Activated effector memory CD4-positive, alpha-beta T cell treated with Interleukin-2 at 50 U/mL for 16 hours (primary cell): ENCODE measurements around the gene SUGP1.

Experiments
- DNase-seq: peaks from one replicate; pipeline ENCODE4 v3.0.0-alpha.2; 2020

SUGP1 gene

GRCh38 chr19:19338082-19338481 lies 17.8 kb upstream of the SUGP1 start:
- DNase-seq, result no peak

GRCh38 chr19:19337120-19337519 lies 16.8 kb upstream of the SUGP1 start:
- DNase-seq, result no peak

- no peak for DNase-seq
Measured at GRCh38 chr19:19336597-19336996, 16.3 kb upstream of the SUGP1 start.

DNA sequence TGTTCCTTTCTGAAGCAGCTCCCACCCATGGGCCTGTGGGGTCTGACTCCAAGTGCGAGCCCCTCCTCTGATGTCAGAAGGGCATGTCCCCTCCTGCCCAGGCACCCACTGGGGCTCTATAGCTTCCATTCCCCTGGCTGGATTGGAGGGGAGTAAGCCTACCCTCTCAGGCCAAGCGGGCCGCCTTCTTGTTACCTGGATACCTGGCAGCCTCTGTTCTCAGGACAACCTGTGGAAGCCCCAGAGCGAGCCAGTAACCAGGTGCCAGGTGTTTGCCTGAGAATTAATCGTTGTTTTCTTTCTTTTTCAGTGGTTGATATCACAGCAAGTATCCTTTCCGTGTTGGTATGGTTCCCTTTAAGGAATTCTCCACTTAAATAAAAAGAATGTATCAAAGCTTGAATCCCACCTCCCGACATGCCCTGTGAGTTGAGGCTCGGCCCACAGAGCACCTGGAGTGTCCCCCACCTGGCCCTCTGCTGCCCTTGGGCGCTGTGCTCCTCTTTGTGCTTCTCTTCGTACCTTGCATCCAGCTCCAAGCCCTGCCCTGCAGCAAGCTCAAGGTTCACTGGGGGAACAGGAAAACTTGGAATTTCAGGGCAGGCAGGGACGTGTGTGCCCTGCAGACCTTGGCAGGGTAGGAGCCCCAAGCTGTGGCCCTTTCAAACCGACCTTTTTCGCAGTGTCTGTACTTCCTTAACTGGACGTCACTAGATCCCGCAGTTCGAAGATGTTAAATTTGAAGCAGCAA lies 15.3 kb upstream of the SUGP1 start:
- no peak for DNase-seq

GRCh38 chr19:19334989-19335344 lies 14.7 kb upstream of the SUGP1 start:
- no peak for DNase-seq

GRCh38 chr19:19334063-19334988 lies 14.0 kb upstream of the SUGP1 start:
- no peak for DNase-seq

DNA sequence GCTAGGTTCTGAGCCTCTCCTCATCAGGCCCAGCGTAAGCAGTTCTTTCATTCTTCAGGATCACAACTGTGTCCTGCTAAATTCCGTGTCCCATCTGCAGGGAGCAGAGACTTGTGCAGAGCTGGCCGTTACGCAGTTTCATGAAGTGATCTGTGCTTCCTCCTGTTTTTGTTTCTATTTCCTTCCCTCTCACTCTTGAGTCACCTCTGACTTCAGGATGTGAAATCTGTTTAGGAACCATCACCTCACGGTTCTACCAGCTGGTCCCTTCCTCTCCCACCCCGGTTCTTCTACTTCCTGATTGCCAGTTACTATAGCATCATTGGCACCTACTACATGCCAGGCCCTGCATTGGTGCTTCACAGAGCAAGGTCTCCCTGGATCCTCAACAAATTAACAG lies 8.8 kb upstream of the SUGP1 start:
- no peak for DNase-seq

- DNase-seq, result no peak
Measured at GRCh38 chr19:19327672-19328071, 7.4 kb upstream of the SUGP1 start.

DNA sequence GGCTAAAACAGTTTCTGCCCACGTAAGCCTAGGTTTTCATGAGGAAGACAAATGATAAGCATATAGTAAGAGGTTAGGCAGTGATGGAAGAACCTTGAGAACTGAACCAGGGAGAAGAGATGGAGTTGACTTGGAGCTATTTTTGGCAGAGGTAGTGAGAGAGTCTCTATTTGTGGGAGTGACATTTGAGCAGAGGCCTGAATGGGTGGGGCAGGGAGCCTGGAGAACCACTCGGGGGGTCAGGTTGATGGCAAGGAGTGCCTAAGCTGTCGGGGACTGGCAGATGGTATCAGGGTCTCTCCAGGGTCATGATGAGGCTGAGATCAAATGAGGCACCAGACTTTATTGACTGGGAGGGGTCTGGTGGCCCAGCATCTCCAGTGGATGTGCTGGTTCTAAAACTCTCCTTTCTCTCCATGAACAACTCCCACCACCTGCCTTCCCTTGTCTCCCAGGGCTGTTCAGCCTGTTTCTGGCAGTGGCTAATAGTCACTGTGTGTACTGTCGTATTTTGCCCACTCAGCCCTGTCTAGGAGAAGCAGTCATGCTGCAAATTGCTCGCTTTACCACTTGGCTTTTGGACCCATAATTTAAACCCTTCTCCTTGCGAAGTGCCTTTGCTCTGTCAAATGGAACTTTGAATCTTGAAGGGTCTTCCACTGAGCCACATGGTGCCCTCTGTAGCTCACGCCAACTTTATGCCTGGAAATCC lies 3.9 kb upstream of the SUGP1 start:
- DNase-seq, result no peak

DNA sequence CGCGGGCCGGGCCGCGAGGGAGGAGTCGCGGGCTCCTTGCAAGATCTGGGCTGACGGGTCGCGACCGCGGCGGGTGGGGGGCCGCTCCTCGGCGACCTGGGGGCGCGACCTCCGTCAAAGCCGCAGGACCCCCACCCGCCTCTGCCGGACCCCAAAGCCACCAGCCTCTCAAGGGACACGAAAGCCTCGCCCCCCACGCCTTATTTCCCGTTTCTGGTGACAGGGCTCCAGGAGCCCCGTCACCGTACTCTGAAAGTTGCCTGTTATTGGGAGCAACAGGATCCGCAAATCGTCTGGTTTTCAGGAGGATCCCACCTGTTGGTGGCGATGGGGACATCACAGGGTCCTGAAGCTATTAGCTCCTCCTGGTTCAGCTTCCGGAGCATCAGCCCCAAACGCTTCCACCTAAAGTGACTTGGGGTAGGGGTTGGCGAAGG lies 850 bp upstream of the SUGP1 start:
- DNase-seq, result no peak

DNA sequence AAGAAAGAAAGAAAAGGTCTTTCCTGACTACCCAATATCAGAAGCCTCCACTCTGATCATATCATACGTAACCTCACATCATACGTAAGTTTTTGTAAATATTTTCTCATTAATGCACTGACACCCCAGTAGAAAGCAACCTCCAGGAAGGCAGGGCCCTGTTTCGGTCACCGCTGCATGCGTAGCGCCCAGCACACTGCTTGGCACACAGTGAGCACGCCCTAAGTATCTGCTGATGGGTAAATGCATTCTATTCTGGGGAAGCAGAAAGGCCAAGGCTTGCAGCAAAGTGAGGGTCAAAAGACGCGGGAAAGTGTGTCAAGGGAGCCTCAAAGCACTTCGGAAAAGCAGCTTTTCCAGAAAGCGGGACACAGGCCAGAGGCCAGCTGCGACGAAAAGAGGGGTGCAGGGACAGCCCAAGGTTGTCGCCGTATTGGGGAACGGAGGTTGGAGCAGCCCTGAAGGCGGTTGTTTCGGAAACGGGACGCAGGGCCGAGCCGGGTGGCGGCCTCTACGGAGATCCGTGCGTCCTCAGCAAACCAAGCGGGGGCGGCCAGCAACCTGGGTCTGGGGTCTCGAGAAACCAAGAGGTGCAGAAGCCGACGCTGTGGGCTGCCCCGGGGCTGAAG lies 463 bp downstream of the SUGP1 start:
- no peak for DNase-seq

DNA sequence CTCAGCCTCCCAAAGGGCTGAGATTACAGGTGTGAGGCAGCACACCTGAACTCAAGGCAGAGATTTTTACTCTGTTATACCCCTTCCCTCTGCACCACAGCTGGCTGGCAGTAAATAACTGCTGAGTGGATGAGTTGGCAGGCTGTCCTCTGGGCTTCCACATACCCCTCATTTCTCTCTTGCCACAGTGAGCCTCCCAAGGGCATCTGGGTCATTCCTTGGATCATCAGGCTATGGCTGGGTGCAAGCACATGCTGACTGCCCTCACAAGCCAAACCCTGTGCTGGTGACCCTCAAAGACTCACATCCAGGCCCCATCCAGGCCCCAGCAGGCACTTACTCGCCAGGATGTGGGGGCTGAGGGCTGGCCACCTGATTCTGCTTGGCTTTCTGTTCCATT lies 4.2 kb downstream of the SUGP1 start:
- no peak for DNase-seq

GRCh38 chr19:19315444-19315843 lies 4.9 kb downstream of the SUGP1 start:
- no peak for DNase-seq

DNA sequence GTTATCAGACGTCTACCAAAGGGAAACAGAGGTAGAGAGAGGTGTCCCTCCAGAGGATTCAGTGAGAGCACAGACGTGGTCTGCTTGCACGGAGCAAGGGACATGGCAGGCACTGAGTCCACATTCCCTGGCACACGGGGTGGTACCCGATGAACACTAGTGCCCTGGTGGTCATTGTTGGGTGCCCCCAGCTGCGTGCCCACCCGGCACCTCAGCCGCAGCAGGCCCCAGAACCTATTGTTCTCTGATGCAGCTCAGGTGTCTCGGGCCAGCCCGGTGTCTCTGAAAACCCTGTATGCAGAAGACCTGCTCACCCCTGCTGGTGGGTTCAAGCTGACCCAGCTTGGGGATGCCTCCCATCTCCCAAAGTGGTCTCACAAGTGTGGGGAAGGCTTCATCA lies 11.9 kb downstream of the SUGP1 start:
- no peak for DNase-seq

DNA sequence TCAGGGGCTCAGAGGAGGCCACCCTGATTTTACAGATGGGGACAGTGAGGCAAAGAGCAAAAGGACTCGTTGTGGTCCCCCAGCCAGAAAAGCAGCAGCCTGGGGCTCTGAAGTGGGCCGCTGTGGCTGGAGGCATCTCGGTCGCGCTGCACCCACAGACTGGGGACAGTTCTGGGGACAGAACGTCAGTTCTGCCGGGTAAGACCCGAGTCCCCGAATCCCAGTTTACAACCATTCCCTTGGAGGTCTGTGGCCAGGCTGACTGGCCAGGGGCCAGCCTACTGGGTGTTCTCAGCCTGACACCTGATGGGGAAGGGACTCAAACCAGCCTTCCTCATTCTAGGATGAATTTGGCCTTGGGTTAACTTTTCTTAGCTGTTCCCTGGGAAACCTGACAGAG lies 14.1 kb downstream of the SUGP1 start:
- no peak for DNase-seq

- DNase-seq, result no peak
Measured at GRCh38 chr19:19305696-19306095, 14.6 kb downstream of the SUGP1 start.

- DNase-seq, result no peak
Measured at GRCh38 chr19:19305066-19305465, 15.2 kb downstream of the SUGP1 start.

- no peak for DNase-seq
Measured at GRCh38 chr19:19304186-19304965, 15.9 kb downstream of the SUGP1 start.

- DNase-seq, result no peak
Measured at GRCh38 chr19:19303411-19303810, 16.9 kb downstream of the SUGP1 start.

GRCh38 chr19:19300613-19301012 lies 19.7 kb downstream of the SUGP1 start:
- no peak for DNase-seq

GRCh38 chr19:19297759-19298158 lies 22.6 kb downstream of the SUGP1 start:
- no peak for DNase-seq

DNA sequence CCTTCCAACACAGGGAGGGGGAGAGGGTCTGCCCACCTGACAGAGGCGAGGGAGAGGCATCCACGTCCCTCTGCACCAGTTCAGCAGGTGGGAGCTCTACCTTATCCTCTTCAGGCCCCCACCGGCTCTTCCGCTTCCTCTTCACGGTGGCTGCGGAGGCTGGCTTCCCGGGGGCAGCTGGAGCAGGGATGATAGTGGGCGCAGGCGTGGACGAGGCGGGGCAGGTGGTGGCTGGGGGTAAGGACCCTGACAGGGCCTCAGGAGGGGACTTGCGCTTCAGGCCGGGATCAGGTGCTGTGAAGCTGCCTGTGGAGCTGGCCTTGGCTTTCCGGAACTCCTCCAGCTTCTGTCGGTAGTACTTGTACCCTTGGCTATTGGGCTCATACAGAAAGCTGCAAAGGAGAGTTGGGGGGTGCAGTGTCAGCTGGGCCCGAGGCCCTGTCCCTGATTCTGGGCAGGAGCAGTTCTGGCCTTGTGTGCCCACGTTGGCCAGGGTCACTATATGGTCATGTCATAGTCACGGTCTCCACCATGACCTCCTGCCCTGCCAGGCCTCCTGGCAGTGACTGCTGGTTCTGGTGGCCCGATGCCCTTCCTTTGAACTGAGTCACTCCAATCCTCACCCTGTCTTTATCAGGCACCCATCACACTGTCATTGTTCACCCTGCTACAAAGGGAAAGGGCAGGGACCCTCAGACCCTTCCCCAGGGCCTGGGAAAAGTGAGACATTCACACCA lies 23.2 kb downstream of the SUGP1 start:
- no peak for DNase-seq
